ENCODE data around the gene OR13J1.

DNA sequence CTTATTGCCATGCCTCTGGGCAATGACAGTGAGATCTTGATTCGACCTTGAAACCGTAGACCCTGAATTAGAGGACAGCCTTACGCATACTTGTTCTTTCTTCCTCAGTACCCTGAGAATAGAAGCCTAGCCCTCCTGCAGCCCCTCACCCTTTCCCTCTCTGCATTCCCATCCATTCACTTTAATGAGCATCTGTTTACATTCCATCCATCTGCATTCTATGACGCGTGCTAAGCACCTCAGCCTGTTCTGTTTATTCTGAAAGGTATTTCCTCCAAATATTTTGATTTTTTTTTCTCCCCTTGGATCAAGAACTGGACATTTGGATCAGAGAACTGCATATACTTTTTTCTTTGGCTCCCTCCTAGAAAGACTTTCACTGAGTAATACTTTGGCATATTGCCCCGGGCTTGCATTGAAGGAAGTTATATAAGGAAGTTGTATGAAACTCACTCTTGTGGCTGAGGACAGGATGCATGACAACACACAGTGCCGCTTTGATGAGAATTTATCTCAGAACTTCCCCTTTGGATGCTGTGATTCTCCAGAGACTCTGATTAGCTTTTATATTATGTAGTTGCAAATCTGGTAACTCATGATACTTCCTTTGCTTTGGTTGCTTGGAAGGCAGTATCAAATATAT is 25.5 kb downstream of the OR13J1 start:
- TF ChIP-seq EZH2 (IDR thresholded peaks at IDR 0.05; ENCODE audit: low read depth, unreplicated experiment) (no peak), POLR2AphosphoS5 (IDR thresholded peaks at IDR 0.05; ENCODE audit: low read depth) (0 out of 2 replicates have a peak, but pooled peaks have one; percentile 24), CREB1 (CRISPR knock-in tag; IDR thresholded peaks at IDR 0.05; ENCODE audit: low read depth) (peak; percentile 65), EZH2phosphoT487 (IDR thresholded peaks at IDR 0.05; ENCODE audit: unreplicated experiment) (no peak), JUNB (IDR thresholded peaks at IDR 0.05; ENCODE audit: unreplicated experiment) (no peak), NANOG (IDR thresholded peaks at IDR 0.05; ENCODE audit: borderline replicate concordance) (peak; percentile 52; the same call in 1 of the 2 replicates), ZNF331 (CRISPR knock-in tag; IDR thresholded peaks at IDR 0.05; ENCODE audit: low read depth) (no peak), ZNF114 (CRISPR knock-in tag; IDR thresholded peaks at IDR 0.05) (no peak)
- TF ChIP-seq, protein P1, sequence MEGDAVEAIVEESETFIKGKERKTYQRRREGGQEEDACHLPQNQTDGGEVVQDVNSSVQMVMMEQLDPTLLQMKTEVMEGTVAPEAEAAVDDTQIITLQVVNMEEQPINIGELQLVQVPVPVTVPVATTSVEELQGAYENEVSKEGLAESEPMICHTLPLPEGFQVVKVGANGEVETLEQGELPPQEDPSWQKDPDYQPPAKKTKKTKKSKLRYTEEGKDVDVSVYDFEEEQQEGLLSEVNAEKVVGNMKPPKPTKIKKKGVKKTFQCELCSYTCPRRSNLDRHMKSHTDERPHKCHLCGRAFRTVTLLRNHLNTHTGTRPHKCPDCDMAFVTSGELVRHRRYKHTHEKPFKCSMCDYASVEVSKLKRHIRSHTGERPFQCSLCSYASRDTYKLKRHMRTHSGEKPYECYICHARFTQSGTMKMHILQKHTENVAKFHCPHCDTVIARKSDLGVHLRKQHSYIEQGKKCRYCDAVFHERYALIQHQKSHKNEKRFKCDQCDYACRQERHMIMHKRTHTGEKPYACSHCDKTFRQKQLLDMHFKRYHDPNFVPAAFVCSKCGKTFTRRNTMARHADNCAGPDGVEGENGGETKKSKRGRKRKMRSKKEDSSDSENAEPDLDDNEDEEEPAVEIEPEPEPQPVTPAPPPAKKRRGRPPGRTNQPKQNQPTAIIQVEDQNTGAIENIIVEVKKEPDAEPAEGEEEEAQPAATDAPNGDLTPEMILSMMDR (conservative IDR thresholded peaks at IDR 0.05; ENCODE audit: low read depth in 2 of 2): no peak
- TF ChIP-seq, protein P2, sequence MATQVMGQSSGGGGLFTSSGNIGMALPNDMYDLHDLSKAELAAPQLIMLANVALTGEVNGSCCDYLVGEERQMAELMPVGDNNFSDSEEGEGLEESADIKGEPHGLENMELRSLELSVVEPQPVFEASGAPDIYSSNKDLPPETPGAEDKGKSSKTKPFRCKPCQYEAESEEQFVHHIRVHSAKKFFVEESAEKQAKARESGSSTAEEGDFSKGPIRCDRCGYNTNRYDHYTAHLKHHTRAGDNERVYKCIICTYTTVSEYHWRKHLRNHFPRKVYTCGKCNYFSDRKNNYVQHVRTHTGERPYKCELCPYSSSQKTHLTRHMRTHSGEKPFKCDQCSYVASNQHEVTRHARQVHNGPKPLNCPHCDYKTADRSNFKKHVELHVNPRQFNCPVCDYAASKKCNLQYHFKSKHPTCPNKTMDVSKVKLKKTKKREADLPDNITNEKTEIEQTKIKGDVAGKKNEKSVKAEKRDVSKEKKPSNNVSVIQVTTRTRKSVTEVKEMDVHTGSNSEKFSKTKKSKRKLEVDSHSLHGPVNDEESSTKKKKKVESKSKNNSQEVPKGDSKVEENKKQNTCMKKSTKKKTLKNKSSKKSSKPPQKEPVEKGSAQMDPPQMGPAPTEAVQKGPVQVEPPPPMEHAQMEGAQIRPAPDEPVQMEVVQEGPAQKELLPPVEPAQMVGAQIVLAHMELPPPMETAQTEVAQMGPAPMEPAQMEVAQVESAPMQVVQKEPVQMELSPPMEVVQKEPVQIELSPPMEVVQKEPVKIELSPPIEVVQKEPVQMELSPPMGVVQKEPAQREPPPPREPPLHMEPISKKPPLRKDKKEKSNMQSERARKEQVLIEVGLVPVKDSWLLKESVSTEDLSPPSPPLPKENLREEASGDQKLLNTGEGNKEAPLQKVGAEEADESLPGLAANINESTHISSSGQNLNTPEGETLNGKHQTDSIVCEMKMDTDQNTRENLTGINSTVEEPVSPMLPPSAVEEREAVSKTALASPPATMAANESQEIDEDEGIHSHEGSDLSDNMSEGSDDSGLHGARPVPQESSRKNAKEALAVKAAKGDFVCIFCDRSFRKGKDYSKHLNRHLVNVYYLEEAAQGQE (IDR thresholded peaks at IDR 0.05; ENCODE audit: unreplicated experiment): no peak
- TF ChIP-seq, protein P3, sequence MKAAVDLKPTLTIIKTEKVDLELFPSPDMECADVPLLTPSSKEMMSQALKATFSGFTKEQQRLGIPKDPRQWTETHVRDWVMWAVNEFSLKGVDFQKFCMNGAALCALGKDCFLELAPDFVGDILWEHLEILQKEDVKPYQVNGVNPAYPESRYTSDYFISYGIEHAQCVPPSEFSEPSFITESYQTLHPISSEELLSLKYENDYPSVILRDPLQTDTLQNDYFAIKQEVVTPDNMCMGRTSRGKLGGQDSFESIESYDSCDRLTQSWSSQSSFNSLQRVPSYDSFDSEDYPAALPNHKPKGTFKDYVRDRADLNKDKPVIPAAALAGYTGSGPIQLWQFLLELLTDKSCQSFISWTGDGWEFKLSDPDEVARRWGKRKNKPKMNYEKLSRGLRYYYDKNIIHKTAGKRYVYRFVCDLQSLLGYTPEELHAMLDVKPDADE (IDR thresholded peaks at IDR 0.05): no peak

Data from GM23338 (cell line).